Lower lobe of right lung (tissue), 2 donors: ENCODE measurements around the gene THSD4. TPM values are rescaled to one million over a fixed set of nuclear protein-coding genes. Genes with fewer than 3 reads are reported as not detected.
"Not testable (repeated sequence)": the region's sequence is repeated elsewhere in the genome, so short reads cannot be mapped to it uniquely, and the experiment has no call there.

Experiments
- ATAC-seq, 2 donors: fragments of 200-7000 bp; cut with Tn5 transposase; one replicate each; pipeline ENCODE4 v1.9.1; 2020 to 2022; ENCODE audit warnings: mild to moderate bottlenecking in 2 of 2, moderate library complexity in 2 of 2
- DNase-seq: peaks from one replicate; pipeline ENCODE4 v3.0.0-alpha.2; 2020
- H3K27ac ChIP-seq: fragments of 200-600 bp; one replicate; pipeline ENCODE4 v1.8.0; 2022
- H3K27me3 ChIP-seq: fragments of 200-600 bp; one replicate; pipeline ENCODE4 v1.8.0; 2022; ENCODE audit warnings: low read depth
- H3K36me3 ChIP-seq: fragments of 200-600 bp; one replicate; pipeline ENCODE4 v1.8.0; 2022; ENCODE audit warnings: mild to moderate bottlenecking
- H3K4me1 ChIP-seq: fragments of 200-600 bp; one replicate; pipeline ENCODE4 v1.8.0; 2022
- H3K4me3 ChIP-seq: fragments of 200-600 bp; one replicate; pipeline ENCODE4 v1.8.0; 2022; ENCODE audit warnings: mild to moderate bottlenecking
- H3K9me3 ChIP-seq: fragments of 200-600 bp; one replicate; pipeline ENCODE4 v1.8.0; 2022
- intact Hi-C: fragments of 100-400 bp; cut with DNase I; formaldehyde crosslinking; loops from one replicate; pipeline ENCODE4 v1.11.0; 2022
- total RNA-seq: library from RNA; stranded (reverse); fragmentation: NEBNext Ultra II Directional; extraction: Animal tissue kit (Norgen Biotek cat#: 25700); gene quantifications from one replicate; pipeline ENCODE4 v1.2.1, GENCODE V29; 2021
- TF ChIP-seq, protein P1 (sequence below): fragments of 200-600 bp; IDR thresholded peaks from one replicate; pipeline ENCODE4 v1.8.0; 2022; ENCODE audit warnings: antibody characterized with exemption, mild to moderate bottlenecking
- donor health status: DM: no; HTN: yes; CAD: no; lungs with severe emphysema.

THSD4 gene
- total RNA-seq, 1 donor from 2014 or later = 18.2 TPM

DNA sequence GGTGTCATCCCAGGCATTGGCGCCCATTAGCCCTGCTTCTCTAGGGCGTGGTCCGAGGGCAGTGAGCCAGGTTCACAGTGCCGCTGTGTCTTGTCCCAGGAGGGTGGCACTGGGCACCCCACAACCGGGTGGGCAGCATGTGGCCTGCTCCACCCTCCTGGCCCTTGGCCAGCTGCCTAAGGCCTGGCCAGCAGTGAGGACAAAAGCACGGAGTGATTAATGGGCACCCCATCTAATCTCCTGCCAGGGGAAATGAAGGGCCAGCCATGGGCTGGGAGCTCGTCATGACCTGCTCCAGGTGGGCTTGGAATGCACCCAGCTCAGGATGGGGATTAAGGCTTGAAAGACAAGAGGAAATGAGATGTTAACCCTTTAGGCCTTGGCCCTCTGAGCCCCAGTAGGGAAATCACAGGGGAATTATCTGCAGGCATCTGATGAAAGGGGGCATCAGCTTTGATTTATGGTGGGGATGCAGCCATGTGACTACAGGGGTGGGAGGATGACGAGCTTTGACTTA, 5.2 kb downstream of the THSD4 start:
- TF ChIP-seq, protein P1, sequence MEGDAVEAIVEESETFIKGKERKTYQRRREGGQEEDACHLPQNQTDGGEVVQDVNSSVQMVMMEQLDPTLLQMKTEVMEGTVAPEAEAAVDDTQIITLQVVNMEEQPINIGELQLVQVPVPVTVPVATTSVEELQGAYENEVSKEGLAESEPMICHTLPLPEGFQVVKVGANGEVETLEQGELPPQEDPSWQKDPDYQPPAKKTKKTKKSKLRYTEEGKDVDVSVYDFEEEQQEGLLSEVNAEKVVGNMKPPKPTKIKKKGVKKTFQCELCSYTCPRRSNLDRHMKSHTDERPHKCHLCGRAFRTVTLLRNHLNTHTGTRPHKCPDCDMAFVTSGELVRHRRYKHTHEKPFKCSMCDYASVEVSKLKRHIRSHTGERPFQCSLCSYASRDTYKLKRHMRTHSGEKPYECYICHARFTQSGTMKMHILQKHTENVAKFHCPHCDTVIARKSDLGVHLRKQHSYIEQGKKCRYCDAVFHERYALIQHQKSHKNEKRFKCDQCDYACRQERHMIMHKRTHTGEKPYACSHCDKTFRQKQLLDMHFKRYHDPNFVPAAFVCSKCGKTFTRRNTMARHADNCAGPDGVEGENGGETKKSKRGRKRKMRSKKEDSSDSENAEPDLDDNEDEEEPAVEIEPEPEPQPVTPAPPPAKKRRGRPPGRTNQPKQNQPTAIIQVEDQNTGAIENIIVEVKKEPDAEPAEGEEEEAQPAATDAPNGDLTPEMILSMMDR = no peak
- Histone ChIP-seq H3K27ac (no peak overlapping the region), H3K9me3 (no peaks in the 10 kb centered on the region), H3K4me3 (no peak overlapping the region), H3K4me1 (peaks cover 7% of the 10 kb centered on the region), H3K36me3 (no peaks in the 10 kb centered on the region), H3K27me3 (no peaks in the 10 kb centered on the region)
- ATAC-seq (no peak), DNase-seq (no peak)
- intact Hi-C loops = no loop called here

DNA sequence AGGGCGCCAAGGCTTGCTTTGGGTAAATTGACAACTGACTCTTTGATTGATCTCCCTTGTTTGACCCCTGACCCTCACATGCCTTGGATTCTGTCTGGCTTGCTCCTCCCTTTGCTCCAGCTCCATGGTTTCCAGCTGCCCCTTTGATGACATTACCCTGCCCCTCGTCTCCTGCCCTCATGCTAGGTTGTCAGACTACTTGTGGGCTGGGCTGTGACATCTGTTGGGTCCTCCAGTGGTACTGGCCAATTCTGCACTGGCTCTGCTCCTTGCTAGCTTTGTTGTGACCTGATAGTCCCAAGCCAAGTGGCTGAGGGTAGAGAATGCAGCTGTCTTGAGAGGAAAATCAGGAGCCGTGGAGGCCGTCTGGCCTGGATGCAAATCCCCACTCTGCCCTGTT, 6.2 kb downstream of the THSD4 start:
- DNase-seq (no peak), ATAC-seq (no peak)
- no peak overlapping the region for H3K27ac ChIP-seq
- H3K27me3 ChIP-seq = no peaks in the 10 kb centered on the region
- H3K4me1 ChIP-seq = peaks cover 7% of the 10 kb centered on the region
- no peaks in the 10 kb centered on the region for H3K9me3 ChIP-seq
- TF ChIP-seq, protein P1 = no peak
- intact Hi-C loops = no loop called here
- H3K36me3 ChIP-seq = no peaks in the 10 kb centered on the region
- H3K4me3 ChIP-seq = no peak overlapping the region

DNA sequence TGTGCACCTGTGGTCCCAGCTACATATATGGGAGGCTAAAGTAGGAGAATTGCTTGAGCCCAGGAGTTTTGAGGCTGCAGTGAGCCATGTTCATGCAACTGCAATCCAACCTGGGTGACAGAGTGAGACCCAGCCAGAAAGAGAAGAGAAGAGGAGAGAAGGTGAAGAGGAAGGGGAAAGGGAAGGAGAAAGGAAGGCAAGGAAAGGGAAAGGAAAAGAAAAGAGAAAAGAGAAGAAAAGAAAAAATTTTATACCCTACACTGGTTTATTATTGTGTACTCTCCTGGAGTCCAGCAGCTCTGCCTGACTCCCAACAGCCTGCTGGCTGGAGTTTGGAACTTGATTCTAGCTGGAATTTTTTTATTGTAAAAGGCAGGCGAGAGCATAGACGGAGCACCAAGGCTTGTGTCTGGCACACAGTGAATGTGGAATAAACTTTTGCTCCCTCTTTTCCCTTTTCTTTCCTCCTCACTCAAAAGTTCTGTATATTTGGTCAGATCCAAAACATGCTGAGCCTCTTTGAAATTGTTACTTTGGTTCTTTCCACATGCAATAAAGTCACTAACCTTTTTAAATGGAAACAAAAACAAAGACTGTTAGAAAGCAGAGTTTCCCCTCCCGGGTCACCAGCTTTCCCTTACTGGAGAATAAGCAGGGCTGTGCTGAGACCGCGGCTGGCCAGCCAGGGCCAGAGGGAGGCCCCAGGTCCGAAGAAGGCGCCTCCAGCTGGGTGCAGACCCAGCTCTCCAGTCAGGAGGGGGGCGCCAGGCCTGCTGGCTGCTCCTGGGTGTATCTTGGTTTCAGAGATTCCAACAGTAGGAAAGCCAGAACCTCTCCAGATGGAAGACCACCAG, 9.9 kb downstream of the THSD4 start:
- no peak for ATAC-seq
- Histone ChIP-seq H3K27me3 (no peaks in the 10 kb centered on the region), H3K4me3 (no peak overlapping the region), H3K36me3 (no peaks in the 10 kb centered on the region), H3K9me3 (no peaks in the 10 kb centered on the region), H3K4me1 (no peaks in the 10 kb centered on the region), H3K27ac (peak overlapping the region; percentile 16)
- intact Hi-C loops = no loop called here
- TF ChIP-seq, protein P1 = no peak
- DNase-seq = no peak

DNA sequence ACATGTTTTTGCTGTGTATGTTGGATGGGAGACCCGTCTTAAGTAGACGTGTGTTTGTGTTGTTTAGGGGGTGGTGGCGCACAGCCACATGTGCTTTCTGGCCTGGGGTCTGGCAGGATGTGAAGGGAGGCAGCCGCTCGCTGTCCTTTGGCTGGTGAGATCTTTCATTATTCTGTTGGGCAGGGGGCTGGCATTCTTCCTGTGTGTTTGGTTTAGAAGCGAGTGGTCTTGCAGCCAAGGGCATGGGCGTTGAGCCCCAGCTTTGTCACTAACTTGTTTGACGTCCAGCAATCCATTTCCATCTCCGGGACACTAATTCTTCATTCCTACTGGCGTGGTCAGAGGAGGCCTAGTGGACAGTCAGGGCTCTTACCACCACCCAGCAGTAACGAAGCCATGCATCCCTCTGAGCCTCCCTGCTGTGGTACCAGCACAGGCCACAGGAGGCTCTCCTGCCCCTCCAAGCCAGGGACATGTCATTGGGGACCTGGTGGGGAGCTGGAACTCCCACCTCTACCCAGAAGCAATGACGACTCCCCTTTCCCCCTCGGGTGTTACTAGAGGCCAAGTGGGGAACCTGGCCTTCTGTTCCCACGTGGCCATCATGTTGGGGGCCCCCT, 10.7 kb downstream of the THSD4 start:
- DNase-seq (no peak), ATAC-seq (no peak)
- no peaks in the 10 kb centered on the region for H3K36me3 ChIP-seq
- H3K27me3 ChIP-seq = no peaks in the 10 kb centered on the region
- H3K27ac ChIP-seq = peak overlapping the region; percentile 16
- H3K4me3 ChIP-seq = no peak overlapping the region
- H3K9me3 ChIP-seq = no peaks in the 10 kb centered on the region
- TF ChIP-seq, protein P1 = peak; percentile 8
- intact Hi-C loops = no loop called here
- H3K4me1 ChIP-seq = no peaks in the 10 kb centered on the region

DNA sequence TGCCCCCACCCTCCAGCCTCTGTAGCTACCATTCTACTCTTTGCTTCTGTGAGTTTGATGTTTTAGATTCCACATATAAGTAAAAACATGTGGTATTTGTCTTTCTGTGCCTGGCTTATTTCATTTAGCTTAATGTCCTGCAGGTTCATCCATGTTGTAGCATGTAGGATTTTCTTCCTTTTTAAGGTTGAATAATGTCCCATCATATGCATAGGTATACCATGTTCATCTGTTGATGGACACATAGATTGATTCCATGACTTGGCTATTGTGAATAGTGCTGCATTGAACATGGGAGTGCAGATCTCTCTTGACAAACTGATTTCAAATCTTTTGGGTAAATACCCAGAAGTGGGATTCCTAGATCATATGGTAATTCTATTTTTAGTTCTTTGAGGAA, 11.8 kb downstream of the THSD4 start:
- TF ChIP-seq, protein P1 = no peak
- intact Hi-C loops = no loop called here
- no peaks in the 10 kb centered on the region for H3K4me1 ChIP-seq
- no peaks in the 10 kb centered on the region for H3K27me3 ChIP-seq
- DNase-seq (no peak), ATAC-seq (no peak)
- no peak overlapping the region for H3K27ac ChIP-seq
- no peak overlapping the region for H3K4me3 ChIP-seq
- no peaks in the 10 kb centered on the region for H3K36me3 ChIP-seq
- no peaks in the 10 kb centered on the region for H3K9me3 ChIP-seq

DNA sequence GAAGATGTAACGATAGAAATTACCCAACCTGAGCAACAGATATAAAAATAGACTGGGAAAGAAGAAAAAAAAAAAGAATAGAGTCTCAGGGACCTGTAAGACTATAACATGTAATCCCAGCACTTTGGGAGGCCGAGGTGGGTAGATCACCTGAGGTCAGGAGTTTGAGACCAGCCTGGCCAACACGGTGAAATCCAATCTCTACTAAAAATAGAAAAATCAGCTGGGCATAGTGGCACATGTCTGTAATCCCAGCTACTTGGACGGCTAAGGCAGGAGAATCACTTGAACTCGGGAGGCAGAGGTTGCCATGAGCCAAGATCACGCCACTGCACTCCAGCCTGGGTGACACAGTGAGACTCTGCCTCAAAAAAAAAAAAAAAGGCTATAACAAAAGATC, 12.9 kb downstream of the THSD4 start:
- H3K27me3 ChIP-seq, H3K36me3 ChIP-seq, DNase-seq, H3K4me1 ChIP-seq, H3K4me3 ChIP-seq, intact Hi-C loops, ATAC-seq, H3K27ac ChIP-seq, H3K9me3 ChIP-seq: not testable (repeated sequence)
